HG03159 (cell line): ENCODE results near the gene RYR2.

ENCODE experiments used
- ATAC-seq: cut with Tn5 transposase; IDR thresholded peaks from one replicate; pipeline ENCODE4 v1.9.1; 2021; ENCODE audit warnings: mild to moderate bottlenecking, moderate library complexity; ENCODE audit not compliant: unreplicated experiment

Gene RYR2

DNA sequence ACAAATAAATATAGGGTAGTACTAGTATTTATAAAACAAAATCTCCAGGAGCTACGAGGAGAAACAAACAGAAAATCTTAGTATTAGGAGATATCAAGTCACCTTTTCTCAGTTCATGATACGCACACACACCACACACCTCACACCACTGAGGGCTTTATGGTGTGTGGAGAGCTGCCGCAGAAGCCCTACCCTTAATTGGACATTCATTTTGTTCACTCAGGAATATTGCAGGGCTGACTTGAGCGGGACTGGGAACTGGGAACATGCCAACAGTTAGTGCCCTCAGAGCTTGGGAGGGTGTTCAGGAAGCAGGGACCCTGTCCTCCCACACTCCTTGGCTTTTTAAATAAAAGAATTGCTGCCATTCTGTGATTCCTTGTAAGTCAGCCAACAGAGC, 386.8 kb downstream of the RYR2 start:
- no peak for ATAC-seq

DNA sequence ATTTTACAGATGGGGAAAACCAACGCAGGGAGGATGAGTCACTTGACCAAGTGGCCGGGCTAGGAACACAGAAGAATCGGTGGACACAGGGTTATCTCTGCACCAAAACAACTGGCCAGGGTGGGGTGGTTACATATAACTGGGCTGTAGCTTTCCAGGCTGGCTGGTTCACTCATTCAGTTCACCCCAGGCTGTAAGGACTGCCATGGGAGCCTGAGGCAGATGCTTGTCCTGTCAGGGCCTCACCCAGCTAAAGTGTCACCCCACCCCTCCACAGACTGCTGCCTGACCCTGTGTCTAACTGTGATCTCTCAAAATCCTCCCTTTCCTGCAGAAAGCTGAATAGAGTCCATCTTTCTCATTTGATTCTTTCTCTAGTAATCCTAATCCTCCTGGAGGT, 387.3 kb downstream of the RYR2 start:
- no peak for ATAC-seq

DNA sequence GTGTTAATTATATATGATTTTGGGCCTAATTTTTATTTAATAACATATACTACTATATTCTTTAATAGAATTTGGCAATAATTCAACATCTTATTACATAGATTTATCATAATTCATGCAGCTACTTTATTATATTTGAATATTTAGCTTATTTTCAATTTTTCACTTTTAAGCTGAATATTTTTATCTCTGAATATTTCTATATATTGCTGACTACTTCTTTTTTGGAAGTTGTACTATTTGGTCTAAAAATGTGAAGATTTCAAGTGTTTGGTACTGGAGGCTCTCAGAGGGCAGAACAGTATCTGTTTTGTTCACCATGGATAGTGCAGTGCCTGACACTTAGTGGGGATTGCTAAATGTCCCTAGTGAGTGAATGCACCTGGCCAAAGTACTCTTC, 389.5 kb downstream of the RYR2 start:
- no peak for ATAC-seq

DNA sequence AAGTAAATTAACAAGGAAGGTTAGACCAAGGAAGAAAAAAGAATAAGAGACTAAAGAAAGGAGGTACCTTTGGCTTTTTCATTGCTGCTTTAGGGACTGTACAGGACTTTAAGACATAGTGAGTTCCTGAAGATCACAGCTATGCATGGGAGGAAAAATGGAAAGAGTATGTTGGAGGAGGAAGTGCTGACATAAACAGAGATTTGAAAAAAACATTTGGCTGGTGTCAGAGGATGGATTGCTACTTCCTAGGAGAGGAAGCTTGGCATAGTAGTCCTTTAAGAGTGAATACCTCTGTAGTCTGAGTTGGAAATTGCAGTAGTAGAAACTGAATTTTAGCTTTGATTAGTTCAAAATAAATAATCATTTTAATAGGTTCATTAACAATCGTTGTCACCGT, 398.4 kb downstream of the RYR2 start:
- ATAC-seq: no peak

DNA sequence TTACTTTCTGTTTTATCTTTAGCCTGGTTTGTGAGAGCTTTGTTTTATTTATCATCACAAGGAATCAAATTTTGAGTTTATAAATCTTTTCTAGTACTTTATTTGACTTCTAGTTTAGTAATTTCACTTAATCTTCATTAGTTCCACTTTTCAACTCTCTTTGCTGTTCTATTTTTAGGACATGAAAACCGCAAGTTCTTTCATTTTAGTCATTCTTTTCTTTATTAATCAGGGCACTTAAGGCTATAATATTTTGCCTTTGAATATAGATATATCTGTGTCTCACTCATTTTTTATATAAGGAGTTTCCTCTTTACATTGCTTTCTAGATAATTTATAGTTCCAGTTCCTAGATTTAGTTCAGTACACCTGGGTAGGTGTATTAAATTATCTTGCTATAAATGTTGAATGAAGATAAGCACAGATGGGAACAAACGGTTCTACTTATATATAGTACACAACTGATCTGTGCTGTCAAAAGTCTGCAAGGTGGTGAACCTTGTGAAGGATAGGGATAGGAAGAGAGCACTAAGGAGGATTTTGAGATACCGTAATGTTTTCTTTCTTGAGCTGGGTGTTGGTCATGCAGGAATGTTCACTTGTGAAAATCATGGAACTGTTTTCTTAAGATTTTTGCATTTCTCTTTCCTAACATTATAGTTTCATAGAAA, 402.3 kb downstream of the RYR2 start:
- no peak for ATAC-seq

DNA sequence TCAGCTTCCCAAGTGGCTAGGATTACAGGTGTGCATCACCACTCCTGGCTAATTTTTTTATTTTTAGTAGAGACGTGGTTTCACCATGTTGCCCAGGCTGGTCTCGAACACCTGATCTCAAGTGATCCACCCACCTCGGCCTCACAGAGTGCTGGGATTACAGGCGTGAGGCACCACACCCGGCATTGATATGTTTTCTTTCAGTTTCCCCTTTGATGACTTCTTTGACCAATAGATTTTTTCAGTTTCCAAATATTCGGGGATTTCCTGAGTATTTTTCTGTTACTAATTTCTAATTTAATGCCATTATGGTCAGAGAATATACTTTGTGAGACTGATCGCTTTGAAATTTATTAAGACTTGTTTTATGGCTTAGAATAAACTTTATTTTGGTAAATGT, 406.1 kb downstream of the RYR2 start:
- ATAC-seq: no peak

DNA sequence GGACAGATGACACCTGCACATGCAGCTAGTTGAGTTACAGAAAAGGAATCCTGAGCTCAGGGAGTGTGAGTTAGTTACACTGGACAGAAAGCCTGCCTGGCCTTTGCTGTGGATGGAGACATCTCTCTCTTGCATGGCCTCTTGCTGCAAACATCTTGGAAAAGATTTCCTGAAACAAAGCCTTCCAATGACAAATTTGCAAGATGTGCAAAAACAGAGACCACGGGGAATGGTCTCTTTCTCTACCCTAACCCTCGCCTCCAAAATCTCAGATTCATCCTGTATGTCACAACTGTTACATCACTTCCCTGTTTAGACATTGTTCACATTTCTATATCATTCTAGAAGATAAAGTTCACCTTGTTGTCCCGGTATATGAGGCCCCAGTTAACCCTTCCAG, 415.6 kb downstream of the RYR2 start:
- ATAC-seq: no peak

DNA sequence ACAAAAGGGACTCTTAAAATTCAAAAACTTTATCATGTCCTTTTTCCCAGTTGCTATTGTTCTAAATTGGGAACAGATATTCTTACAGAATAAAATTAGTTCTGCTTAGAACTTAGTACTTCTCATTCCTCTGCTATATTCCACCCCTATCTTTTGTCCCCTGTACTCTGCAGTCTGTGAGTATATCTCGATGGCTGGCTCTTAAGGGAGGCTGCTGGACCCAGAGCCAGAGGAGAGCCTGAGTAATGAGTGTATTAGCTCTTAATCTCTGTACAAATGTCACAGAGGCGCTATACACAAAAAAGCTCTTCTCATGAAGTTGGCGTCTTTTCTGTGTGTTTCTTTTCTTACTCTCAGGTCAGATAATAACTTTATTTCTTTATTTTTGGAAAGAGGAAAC, 425.3 kb downstream of the RYR2 start:
- no peak for ATAC-seq

DNA sequence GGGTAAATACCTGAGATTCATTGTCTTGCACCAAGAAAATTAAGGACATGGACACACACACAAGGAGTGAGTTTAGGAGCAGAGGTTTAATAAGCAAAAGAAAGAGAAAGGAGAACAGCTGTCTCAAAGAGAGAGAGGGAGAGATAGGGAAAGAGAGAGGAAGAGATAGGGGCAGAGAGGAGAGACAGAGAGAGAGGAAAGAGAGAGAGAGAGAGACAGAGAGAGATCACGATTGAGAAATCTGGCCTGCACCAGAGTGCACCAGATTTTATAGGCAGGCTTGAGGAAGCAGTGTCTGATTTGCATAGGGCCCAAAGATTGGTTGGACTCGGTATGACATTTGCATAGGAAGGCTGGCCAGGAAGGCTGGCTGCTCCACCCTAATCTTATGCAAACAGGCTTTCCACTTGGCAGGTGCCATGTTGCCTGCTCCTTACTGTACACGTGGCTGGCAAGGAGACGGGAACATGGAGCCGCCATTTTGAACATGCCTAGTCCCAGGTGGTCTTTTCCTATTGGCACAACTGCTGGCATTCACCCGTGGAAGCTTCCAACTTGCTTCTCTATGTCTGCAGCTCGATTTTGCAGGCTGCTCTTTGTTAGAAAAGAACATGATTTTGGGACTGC, 428.8 kb downstream of the RYR2 start:
- ATAC-seq: no peak

DNA sequence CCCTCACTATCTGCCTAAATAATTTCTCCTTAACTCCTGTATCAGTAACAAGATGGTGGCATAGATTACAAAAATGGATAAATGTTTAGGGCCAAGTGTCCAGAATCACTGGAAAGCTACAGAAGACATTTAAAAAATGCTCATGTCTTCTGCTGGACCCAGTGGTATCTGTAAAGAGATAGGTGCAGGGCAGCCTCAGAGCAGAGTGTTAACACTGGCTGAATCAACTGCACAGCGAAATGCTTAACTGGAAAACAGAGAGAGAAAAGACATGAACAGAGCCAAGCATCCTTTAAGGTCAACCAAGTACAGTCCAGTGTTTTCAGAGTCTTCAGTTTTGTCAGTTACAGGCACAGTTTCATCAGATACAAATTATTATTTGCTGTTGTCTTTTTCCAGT, 429.4 kb downstream of the RYR2 start:
- no peak for ATAC-seq

DNA sequence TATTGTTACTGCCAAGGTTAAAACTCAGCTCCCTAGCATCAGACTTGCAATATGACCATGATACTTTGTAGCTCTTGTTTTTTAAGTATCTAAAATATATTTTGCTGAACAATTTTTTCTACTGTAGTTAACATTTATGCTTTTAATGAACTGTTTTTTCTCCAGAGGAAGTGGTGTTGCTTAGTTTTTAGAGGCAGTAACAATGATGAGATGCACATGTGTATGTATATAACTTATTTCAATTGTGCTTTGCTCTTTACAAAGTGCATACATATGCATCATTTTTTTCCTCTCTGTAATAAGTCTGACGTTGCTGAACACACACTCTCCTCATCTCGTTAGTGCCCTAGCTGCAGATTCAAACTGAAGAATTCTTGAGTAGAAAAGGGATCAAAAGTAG, 430.0 kb downstream of the RYR2 start:
- no peak for ATAC-seq

DNA sequence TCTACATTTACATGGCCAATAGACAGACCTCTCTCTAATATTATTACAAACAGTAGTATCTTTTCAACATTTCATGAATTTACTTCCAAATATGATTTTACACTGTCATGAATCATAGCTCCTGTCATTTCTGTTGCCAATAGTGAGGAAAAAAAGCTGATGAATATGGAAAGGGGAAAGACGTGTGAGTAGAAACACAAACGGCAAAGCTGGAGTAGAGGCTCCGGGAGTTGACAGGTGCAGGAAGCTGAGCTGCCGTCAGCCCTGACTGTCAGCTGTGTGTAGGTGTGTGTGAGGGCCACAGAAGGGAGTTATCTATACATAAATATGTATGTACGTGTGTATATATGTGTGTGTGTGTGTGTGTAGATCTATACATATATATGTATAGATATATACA, 431.9 kb downstream of the RYR2 start:
- ATAC-seq: no peak

DNA sequence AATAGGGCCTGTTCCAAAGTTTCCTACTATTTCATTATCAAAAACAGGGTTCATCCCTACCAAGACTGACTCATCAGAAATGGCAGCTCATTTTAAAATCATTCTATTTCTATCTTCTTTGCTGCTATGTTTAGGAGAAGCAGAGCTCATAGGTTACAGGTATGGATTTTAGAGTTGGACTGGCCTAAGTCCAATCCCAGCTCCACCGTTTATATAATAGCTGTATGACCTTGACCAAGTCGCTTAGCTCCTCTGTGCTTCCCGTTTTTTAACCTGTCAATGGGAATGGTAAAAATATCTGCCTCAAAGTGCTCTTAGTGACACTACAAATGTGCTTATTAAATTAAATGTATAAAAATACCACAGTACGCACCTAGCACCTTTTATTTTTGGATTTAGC, 436.1 kb downstream of the RYR2 start:
- ATAC-seq: no peak

DNA sequence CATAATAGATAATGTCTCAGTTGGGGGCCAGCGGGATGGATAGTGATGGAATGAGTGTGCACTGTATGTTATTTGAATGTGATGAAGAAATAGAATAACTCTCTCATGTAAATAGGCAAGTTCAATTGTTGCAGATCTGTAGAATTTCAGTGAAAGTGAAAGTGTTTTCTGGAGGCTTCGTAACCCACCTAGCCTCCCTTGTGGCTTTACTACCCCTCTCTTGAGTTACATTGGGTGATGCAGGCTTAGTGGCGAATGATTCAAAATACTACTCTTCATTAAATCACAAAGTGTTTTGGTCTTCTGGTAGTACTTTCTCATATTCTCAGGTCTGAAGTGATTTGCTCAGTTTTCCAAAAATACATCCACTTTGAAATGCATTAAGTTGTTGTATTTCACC, 436.9 kb downstream of the RYR2 start:
- ATAC-seq: no peak

DNA sequence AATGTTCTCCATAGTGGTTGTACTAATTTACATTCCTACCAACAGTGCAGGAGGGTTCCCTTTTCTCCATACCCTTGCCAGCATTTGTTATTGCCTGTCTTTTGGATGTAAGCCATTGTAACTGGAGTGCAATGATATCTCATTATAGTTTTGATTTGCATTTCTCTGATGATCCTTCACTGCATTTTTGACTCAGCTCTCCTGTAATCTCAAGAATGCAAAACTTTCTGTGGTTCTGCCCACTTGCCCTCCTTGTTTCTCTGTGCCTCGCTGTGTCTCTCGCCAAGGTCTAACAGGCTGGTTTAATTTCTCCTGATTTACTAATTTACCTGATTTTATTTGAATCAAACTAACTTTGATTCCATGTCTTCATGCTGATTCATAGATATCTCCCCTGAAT, 440.8 kb downstream of the RYR2 start:
- ATAC-seq: no peak

DNA sequence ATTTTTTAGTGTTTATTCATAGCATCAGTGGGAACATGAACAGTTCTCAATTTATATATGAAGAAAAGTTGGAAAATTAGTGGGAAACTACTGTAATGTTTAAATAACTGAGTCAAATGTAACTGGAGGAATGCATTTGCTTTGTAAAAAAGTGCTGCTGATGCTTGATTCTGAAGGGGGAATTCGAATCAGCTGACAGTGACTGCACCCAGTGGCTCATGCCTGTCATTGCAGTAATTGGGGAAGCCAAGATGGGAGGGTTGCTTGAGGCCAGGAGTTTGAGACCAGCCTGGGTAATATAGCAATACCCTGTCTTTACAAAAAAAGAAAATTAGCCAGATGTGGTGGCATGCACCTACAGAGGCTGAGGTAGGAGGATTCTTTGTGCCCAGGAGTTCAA, 450.4 kb downstream of the RYR2 start:
- ATAC-seq: peak; percentile 67

DNA sequence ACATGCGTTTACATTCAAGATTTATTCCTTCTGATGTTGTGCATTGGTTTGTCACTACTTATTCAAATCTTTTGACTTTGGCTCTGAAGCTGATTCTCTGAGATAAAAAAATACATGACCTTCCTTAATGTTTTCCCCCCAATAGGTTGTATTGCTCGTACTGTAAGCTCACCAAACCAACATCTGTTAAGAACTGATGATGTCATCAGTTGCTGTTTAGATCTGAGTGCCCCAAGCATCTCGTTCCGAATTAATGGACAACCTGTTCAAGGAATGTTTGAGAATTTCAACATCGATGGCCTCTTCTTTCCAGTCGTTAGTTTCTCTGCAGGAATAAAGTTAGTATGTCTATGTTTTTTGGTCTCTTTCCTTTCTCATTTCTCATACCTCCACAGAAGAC, 458.6 kb downstream of the RYR2 start:
- ATAC-seq: no peak

DNA sequence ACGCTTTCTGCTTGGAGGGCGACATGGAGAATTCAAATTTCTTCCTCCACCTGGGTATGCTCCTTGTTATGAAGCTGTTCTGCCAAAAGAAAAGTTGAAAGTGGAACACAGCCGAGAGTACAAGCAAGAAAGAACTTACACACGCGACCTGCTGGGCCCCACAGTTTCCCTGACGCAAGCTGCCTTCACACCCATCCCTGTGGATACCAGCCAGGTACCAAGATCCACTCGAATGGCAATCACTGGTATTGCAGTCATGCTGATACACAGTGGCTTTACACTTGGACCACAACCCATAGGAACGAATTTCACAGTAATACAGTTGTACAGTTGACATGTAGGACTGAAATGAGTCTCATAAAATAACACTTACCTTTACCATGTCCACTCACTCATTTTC, 461.3 kb downstream of the RYR2 start:
- no peak for ATAC-seq

DNA sequence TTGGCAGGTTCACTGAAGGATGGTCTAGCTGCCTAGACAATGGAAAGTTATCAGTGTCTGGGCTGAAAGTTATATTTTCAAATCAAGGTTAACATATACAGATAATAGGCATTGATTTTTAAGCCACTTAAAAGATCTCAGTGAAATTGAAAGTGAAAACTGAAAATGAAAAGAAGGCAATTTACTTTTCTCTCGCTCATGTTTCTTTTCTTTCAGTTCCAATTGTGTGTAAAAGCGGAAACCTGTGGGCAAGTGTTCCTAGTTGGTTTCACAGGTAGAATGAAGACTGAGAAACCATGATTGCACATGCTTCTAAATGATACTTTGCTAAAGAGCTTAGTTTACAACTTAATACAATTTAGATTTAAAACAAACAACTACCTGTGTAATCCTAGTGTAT, 465.0 kb downstream of the RYR2 start:
- peak; percentile 92 for ATAC-seq

DNA sequence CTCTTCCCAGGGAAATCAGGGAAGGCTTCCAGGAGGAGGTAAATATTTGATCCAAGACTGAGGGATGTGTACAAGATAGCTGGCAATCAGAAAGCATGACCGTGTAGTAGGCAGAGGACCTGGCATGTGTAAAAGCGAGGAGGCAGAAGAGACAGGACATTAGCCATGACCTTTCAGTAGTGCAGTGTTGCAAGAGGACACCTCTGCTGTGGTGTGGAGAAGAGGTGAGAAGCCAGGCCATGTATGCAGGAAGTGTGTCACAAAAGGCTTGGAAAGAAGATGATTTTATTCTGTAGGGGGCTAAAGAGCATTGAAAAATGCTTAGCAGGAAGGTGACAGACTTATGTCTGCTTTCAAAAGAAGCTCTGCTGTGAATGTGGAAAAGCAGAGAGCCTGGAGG, 467.8 kb downstream of the RYR2 start:
- ATAC-seq: no peak

DNA sequence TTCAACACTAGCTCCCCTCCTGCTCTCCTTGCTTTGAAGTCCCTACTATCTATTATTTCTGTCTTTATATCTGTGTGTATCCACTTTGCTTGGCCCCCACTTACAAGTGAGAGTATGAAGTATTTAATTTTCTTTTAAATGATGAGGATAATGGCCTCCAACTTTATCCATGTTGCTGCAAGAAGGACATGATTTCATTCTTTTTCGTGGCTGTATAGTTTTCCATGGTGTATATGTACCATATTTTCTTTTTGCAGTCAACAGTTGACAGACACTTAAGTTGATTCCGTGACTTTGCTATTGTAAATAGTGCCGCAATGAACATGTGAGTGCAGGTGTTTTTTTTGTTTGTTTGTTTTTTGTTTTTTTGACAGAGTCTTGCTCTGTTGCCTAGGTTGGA, 483.1 kb downstream of the RYR2 start:
- ATAC-seq: no peak

DNA sequence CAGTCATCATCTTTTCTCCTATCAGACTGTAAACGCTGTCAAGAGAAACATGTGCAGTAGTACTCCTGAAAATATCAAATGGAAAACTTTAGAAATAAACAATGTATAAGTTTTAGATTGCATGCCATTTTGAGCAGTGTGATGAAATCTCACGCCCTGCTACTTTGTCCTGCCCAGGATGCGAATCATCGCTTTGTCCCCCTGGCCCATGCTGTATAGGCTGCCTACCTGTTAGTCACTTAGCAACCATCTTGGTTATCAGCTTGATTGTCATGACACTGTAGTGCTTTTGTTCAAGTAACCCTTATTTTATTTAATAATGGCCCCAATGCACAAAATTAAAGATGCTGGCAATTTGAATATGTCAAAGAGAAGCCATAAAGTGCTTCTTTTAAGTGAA, 485.8 kb downstream of the RYR2 start:
- ATAC-seq: no peak

DNA sequence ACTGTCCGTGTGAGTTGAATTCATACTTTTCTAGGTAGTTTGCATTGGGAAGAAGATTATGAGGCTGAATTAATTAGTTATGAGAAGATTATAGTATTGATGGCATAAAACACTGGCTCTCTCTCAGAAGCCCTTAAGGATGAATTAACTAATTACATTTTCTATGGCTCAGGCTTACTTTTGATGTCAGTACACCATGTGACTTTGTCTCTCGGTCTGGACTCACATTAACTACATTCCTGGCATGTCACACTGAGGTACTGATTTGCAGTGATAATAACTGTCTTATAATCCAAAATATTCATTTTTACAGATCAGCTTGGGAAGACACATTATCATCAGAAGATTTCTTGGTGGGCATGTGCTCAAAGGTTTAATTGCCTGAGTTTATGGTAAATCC, 486.6 kb downstream of the RYR2 start:
- ATAC-seq: no peak
